ENCODE results near the gene NUDCD2. TPM values are rescaled to one million over a fixed set of nuclear protein-coding genes. Genes with fewer than 3 reads are reported as not detected.
"Not testable (repeated sequence)": the region's sequence is repeated elsewhere in the genome, so short reads cannot be mapped to it uniquely, and the experiment has no call there.

The NUDCD2 gene
- total and polyA plus RNA-seq, 5 donors from 2014 or later: 20.7 to 59.8 (median 46.0) TPM

DNA sequence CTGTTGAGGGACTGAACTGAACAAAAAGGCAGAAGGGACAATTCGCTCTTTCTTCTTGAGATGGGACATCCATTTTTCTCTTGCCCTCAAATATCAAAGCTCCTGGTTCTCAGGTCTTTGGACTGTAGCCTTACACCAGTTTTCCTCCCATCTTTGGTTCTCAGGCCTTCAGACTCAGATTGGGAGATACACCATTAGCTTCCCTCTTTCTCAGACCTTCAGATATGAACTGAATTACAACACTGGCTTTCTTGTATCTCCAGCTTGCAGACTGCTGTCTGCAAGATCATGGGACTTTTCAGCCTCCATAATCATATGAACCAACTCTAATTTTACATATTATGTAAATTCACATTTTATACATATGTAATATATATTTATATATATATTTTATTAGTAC, 35.1 kb downstream of the NUDCD2 start:
- peaks cover 0 to 7% (median 3%) of the 10 kb centered on the region in 4 donors for H3K4me1 Mint-ChIP-seq
- H3K27ac Mint-ChIP-seq: no peak overlapping the region
- H3K27me3 ChIP-seq (ENCODE audit: control insufficient read depth, insufficient read depth, low read length): peaks cover 5% of the 10 kb centered on the region
- no peaks in the 10 kb centered on the region for H3K9me3 ChIP-seq (ENCODE audit: control insufficient read depth in 2 of 2, low read length in 2 of 2)
- H3K9me3 Mint-ChIP-seq: no peaks in the 10 kb centered on the region
- H3K4me3 Mint-ChIP-seq: no peak overlapping the region
- H3K27ac ChIP-seq (ENCODE audit: insufficient read depth, low read length, poor library complexity, severe bottlenecking): no peak overlapping the region
- no peaks in the 10 kb centered on the region for H3K4me1 ChIP-seq (ENCODE audit: control insufficient read depth, insufficient read depth, low read length, poor library complexity, severe bottlenecking)
- ATAC-seq (ENCODE audit: low read depth in 2 of 2): no peak
- peaks cover 25% of the 10 kb centered on the region for H3K27me3 Mint-ChIP-seq
- H3K4me3 ChIP-seq (ENCODE audit: low read depth, low read length): no peak overlapping the region
- no peaks in the 10 kb centered on the region for H3K36me3 ChIP-seq (ENCODE audit: control insufficient read depth, insufficient read depth, low read length)
- DNase-seq: no peak
- no peaks in the 10 kb centered on the region for H3K36me3 Mint-ChIP-seq

DNA sequence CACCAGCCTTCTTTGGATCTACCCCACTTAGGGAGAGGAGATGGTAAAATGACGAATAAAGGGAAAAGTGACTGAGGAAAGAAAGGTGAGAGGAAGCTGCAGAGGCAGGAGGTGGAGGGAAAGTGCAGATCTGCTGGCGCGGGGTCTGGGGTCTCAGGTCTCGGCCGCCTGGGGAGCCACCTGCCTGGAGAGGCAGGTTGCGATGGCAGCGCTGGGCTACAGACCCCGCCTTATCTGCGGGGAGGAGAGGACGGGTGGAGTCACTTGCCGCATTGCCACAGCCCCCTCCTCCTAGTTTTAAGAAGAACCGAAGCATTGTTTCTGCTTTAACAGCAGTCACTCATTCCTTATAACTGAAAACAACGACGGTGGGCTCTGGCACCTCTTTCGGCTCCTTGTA, 44.2 kb downstream of the NUDCD2 start:
- H3K4me1 Mint-ChIP-seq; H3K27me3 ChIP-seq (ENCODE audit: control insufficient read depth, insufficient read depth, low read length); H3K36me3 ChIP-seq (ENCODE audit: control insufficient read depth, insufficient read depth, low read length); H3K4me3 Mint-ChIP-seq; DNase-seq; H3K4me1 ChIP-seq (ENCODE audit: control insufficient read depth, insufficient read depth, low read length, poor library complexity, severe bottlenecking); H3K4me3 ChIP-seq (ENCODE audit: low read depth, low read length); H3K27ac Mint-ChIP-seq; H3K9me3 ChIP-seq (ENCODE audit: control insufficient read depth in 2 of 2, low read length in 2 of 2); H3K36me3 Mint-ChIP-seq; ATAC-seq (ENCODE audit: low read depth in 2 of 2); H3K27ac ChIP-seq (ENCODE audit: insufficient read depth, low read length, poor library complexity, severe bottlenecking); H3K9me3 Mint-ChIP-seq: not testable (repeated sequence)
- H3K27me3 Mint-ChIP-seq: peaks cover 47% of the 10 kb centered on the region

DNA sequence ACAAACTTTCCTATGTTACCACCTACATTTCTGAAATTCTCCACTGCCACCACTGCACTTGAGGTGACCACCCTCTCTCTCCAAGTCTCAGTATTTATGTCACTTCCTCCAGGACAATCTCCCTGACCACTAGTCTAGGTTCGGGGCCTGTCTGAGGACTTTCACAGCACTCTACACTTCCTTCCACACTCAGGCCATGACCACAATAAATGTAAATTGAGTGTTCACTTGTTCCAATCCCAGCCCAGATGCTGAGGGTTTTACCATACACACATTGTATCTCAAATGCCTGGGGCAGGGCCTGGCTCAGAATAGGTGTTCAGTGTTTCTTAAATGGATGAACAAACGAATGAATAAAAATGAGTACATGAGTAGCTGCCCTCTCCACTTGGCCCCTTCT, 49.4 kb downstream of the NUDCD2 start:
- Histone ChIP-seq H3K27me3 (ENCODE audit: control insufficient read depth, insufficient read depth, low read length) (peaks cover 9% of the 10 kb centered on the region), H3K4me3 (ENCODE audit: low read depth, low read length) (no peak overlapping the region), H3K36me3 (ENCODE audit: control insufficient read depth, insufficient read depth, low read length) (no peaks in the 10 kb centered on the region), H3K4me1 (ENCODE audit: control insufficient read depth, insufficient read depth, low read length, poor library complexity, severe bottlenecking) (no peaks in the 10 kb centered on the region), H3K9me3 (ENCODE audit: control insufficient read depth in 2 of 2, low read length in 2 of 2) (no peaks in the 10 kb centered on the region), H3K27ac (ENCODE audit: insufficient read depth, low read length, poor library complexity, severe bottlenecking) (no peak overlapping the region)
- Mint-ChIP-seq H3K27ac (no peak overlapping the region), H3K9me3 (no peaks in the 10 kb centered on the region), H3K4me3 (no peak overlapping the region), H3K36me3 (no peaks in the 10 kb centered on the region), H3K4me1 (peaks cover 0 to 10% (median 3%) of the 10 kb centered on the region in 4 donors), H3K27me3 (peaks cover 41% of the 10 kb centered on the region)
- DNase-seq: no peak
- no peak for ATAC-seq (ENCODE audit: low read depth in 2 of 2)

DNA sequence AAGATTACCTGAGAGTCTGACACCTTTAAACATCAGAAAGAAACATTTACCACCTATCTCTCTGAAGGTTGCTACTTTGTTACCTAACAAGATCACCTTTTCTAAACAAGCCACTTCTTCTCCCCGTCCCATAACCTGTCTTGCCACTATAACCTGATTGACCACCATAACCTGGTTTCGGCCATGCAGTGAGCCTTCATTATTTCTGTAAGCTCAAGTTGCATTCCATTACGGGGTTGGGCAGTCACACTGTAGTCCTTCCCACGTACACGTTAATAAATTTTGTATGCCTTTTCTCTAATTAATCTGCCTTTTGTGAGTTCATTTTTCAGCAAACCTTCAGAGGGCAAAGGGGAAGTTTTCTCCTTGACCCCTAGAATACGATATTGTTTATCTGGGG, 50.5 kb downstream of the NUDCD2 start:
- H3K27ac Mint-ChIP-seq: no peak overlapping the region
- Histone ChIP-seq H3K36me3 (ENCODE audit: control insufficient read depth, insufficient read depth, low read length) (no peaks in the 10 kb centered on the region), H3K27ac (ENCODE audit: insufficient read depth, low read length, poor library complexity, severe bottlenecking) (no peak overlapping the region), H3K4me1 (ENCODE audit: control insufficient read depth, insufficient read depth, low read length, poor library complexity, severe bottlenecking) (no peaks in the 10 kb centered on the region), H3K4me3 (ENCODE audit: low read depth, low read length) (no peak overlapping the region), H3K27me3 (ENCODE audit: control insufficient read depth, insufficient read depth, low read length) (peaks cover 7% of the 10 kb centered on the region), H3K9me3 (ENCODE audit: control insufficient read depth in 2 of 2, low read length in 2 of 2) (no peaks in the 10 kb centered on the region)
- ATAC-seq (ENCODE audit: low read depth in 2 of 2) (no peak), DNase-seq (no peak)
- H3K36me3 Mint-ChIP-seq: no peaks in the 10 kb centered on the region
- peaks cover 34% of the 10 kb centered on the region for H3K27me3 Mint-ChIP-seq
- H3K4me3 Mint-ChIP-seq: no peak overlapping the region
- peaks cover 0 to 10% (median 1%) of the 10 kb centered on the region in 4 donors for H3K4me1 Mint-ChIP-seq
- H3K9me3 Mint-ChIP-seq: no peaks in the 10 kb centered on the region

DNA sequence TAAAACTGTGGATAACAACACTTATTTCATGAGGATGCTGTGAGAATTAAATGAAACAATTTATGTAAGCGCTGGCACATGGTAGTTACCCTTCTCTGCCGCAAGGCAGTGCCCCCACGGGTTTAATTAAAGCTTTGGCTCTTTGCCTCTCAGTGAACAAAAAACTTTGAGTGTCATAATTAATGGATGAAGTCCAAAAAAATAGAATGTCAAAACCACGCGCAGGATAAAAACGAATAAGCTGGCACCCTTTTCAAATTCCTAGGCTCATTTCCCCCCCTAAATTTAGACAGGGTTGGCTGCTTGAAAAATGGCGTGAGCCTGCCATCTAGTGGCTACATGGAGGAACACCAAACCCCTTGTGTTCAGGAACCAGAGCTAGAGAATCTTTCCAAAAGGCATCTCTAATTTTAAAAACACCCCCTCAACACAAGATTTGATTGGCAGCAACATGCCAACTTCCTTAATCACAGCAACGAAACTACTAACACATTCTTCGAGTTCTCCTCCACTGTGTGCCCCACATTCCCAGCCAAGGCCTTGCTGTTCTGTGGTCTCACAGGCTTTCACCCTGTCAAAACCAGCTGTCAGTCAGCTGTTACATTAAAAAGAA, 51.5 kb downstream of the NUDCD2 start:
- no peak overlapping the region for H3K27ac ChIP-seq (ENCODE audit: insufficient read depth, low read length, poor library complexity, severe bottlenecking)
- H3K4me1 Mint-ChIP-seq: peaks cover 0 to 10% (median 1%) of the 10 kb centered on the region in 4 donors
- H3K27me3 ChIP-seq (ENCODE audit: control insufficient read depth, insufficient read depth, low read length): peaks cover 4% of the 10 kb centered on the region
- peaks cover 24% of the 10 kb centered on the region for H3K27me3 Mint-ChIP-seq
- H3K36me3 Mint-ChIP-seq: no peaks in the 10 kb centered on the region
- no peaks in the 10 kb centered on the region for H3K36me3 ChIP-seq (ENCODE audit: control insufficient read depth, insufficient read depth, low read length)
- H3K4me3 Mint-ChIP-seq: no peak overlapping the region
- no peak overlapping the region for H3K4me3 ChIP-seq (ENCODE audit: low read depth, low read length)
- H3K9me3 ChIP-seq (ENCODE audit: control insufficient read depth in 2 of 2, low read length in 2 of 2): no peaks in the 10 kb centered on the region
- H3K27ac Mint-ChIP-seq: no peak overlapping the region
- no peaks in the 10 kb centered on the region for H3K4me1 ChIP-seq (ENCODE audit: control insufficient read depth, insufficient read depth, low read length, poor library complexity, severe bottlenecking)
- peak; percentile 37 to 64 (median 61) for DNase-seq
- peak; percentile 77 to 81 for ATAC-seq (ENCODE audit: low read depth in 2 of 2)
- H3K9me3 Mint-ChIP-seq: no peaks in the 10 kb centered on the region

DNA sequence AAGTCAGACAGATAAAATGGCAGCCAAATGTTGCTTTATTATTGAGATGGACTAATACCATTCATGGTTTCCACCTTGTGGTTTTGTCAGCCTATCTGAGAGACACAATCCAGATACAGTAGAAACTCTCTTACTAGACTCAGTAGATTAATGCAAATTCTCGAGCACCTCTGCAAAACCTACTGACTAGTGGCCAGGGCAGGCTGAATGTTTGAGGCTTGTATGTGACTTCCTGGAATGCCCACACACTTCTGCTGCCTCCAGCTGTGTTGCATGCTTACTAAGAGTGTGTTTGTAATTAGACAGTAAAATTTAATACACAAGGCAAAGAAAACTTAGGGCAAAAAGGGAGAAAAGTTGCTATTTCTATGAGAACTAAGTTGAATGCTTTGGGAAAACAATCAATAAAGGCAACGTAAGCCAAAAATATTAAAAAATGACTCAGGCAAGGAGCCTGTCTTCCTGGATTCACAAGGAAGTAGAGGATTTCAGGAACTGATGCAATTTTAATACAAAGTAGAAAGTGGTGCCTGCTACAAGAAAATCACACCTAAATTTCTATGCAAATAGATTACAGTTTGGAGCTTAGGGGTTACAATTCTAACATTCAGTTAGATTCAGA, 52.8 kb downstream of the NUDCD2 start:
- Mint-ChIP-seq H3K4me3 (no peak overlapping the region), H3K27me3 (peaks cover 15% of the 10 kb centered on the region), H3K9me3 (no peaks in the 10 kb centered on the region), H3K4me1 (peaks cover 0 to 10% (median 1%) of the 10 kb centered on the region in 4 donors), H3K27ac (no peak overlapping the region), H3K36me3 (no peaks in the 10 kb centered on the region)
- DNase-seq (no peak), ATAC-seq (ENCODE audit: low read depth in 2 of 2) (no peak)
- Histone ChIP-seq H3K27ac (ENCODE audit: insufficient read depth, low read length, poor library complexity, severe bottlenecking) (no peak overlapping the region), H3K27me3 (ENCODE audit: control insufficient read depth, insufficient read depth, low read length) (no peaks in the 10 kb centered on the region), H3K4me1 (ENCODE audit: control insufficient read depth, insufficient read depth, low read length, poor library complexity, severe bottlenecking) (no peaks in the 10 kb centered on the region), H3K36me3 (ENCODE audit: control insufficient read depth, insufficient read depth, low read length) (no peaks in the 10 kb centered on the region), H3K9me3 (ENCODE audit: control insufficient read depth in 2 of 2, low read length in 2 of 2) (no peaks in the 10 kb centered on the region), H3K4me3 (ENCODE audit: low read depth, low read length) (no peak overlapping the region)

DNA sequence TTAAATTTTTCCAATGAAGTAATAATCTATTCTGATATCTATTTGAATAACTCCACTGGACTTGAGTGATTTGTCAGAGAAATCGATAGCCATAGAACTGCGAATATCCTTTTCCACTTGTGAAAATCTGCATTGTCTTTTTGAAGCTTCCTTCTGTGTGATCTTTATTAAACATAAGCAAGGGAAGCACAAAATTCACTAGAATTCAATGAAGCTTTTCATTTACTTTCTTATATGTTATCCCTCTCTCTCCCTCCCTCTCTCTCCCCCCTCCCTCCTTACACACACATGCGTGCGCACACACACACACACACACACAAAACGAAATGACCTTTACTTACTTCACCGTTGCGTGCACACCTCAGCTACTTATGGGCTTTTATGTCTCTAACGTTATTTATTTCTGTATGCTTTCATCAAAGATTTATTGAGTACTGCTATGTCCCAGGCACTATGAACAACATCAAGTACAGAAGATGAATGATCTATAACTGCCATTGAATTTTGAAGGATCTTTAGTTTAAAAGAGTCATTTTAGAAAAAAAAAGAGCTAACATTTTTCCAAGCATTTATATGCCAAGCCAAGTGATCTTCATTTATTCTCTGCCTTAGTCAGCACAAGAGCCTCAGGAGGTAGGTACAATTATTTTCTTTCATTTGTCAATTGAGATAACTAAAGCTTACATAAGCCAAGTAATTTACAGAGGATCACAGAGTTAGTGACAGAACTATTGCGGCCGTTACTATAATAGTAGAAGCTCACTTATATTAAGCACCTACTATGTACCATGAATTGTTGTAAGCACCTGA, 55.3 kb downstream of the NUDCD2 start:
- Histone ChIP-seq H3K4me3 (ENCODE audit: low read depth, low read length) (no peak overlapping the region), H3K27ac (ENCODE audit: insufficient read depth, low read length, poor library complexity, severe bottlenecking) (no peak overlapping the region), H3K4me1 (ENCODE audit: control insufficient read depth, insufficient read depth, low read length, poor library complexity, severe bottlenecking) (no peaks in the 10 kb centered on the region), H3K36me3 (ENCODE audit: control insufficient read depth, insufficient read depth, low read length) (no peaks in the 10 kb centered on the region), H3K9me3 (ENCODE audit: control insufficient read depth in 2 of 2, low read length in 2 of 2) (no peaks in the 10 kb centered on the region), H3K27me3 (ENCODE audit: control insufficient read depth, insufficient read depth, low read length) (peaks cover 2% of the 10 kb centered on the region)
- Mint-ChIP-seq H3K36me3 (no peaks in the 10 kb centered on the region), H3K27ac (no peak overlapping the region), H3K4me3 (no peak overlapping the region), H3K27me3 (peaks cover 21% of the 10 kb centered on the region), H3K9me3 (no peaks in the 10 kb centered on the region), H3K4me1 (peaks cover 0 to 10% (median 1%) of the 10 kb centered on the region in 4 donors)
- DNase-seq (no peak), ATAC-seq (ENCODE audit: low read depth in 2 of 2) (no peak)
